ENCODE data around the gene TBL1X.

DNA sequence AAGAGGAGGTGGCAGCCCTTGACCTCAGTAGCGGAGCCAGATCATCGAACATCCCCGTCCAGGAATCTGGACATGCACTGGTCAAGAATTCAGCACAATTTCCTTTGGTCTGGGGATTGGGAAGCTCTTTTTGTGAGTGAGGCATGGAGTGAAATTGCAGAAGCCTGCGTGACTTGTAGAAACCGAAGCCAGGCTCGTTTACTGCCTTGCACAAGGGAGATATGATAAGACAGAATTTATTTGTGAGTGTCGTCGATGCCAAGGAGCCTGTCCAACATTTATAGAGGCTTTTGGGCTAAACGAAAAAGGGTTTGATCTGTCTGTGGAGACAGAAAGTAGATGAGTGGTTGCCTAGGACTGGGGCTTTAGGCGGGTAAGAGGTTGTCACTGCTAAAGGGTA, 50.6 kb downstream of the TBL1X start:
- TF ChIP-seq, protein P1, sequence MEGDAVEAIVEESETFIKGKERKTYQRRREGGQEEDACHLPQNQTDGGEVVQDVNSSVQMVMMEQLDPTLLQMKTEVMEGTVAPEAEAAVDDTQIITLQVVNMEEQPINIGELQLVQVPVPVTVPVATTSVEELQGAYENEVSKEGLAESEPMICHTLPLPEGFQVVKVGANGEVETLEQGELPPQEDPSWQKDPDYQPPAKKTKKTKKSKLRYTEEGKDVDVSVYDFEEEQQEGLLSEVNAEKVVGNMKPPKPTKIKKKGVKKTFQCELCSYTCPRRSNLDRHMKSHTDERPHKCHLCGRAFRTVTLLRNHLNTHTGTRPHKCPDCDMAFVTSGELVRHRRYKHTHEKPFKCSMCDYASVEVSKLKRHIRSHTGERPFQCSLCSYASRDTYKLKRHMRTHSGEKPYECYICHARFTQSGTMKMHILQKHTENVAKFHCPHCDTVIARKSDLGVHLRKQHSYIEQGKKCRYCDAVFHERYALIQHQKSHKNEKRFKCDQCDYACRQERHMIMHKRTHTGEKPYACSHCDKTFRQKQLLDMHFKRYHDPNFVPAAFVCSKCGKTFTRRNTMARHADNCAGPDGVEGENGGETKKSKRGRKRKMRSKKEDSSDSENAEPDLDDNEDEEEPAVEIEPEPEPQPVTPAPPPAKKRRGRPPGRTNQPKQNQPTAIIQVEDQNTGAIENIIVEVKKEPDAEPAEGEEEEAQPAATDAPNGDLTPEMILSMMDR (IDR thresholded peaks at IDR 0.05): no peak
- TF ChIP-seq POLR2AphosphoS5 (IDR thresholded peaks at IDR 0.05) (no peak), POLR2A (IDR thresholded peaks at IDR 0.05) (no peak)

Data from breast epithelium (tissue), 3 donors.